GM18505 (cell line): ENCODE measurements around the gene SLC38A8.

Experiments used
- ATAC-seq: cut with Tn5 transposase; IDR thresholded peaks from one replicate; pipeline ENCODE4 v1.9.1; 2021; ENCODE audit not compliant: unreplicated experiment
- POLR2A ChIP-seq: IDR thresholded peaks from 4 replicates; pipeline ENCODE4 v1.6.1; 2011; ENCODE audit warnings: borderline replicate concordance; ENCODE audit not compliant: insufficient read depth, insufficient read length; ENCODE audit errors: extremely low read depth

Gene SLC38A8

GRCh38 chr16:84062734-84063640, 20.4 kb upstream of the SLC38A8 start:
- no peak for TF ChIP-seq POLR2A
- ATAC-seq = no peak

- TF ChIP-seq POLR2A = no peak
- ATAC-seq = no peak
Observed at GRCh38 chr16:84061236-84061819, 18.7 kb upstream of the SLC38A8 start.

GRCh38 chr16:84059946-84060901, 17.6 kb upstream of the SLC38A8 start:
- TF ChIP-seq POLR2A = no peak
- ATAC-seq = no peak

GRCh38 chr16:84059111-84059510, 16.5 kb upstream of the SLC38A8 start:
- no peak for TF ChIP-seq POLR2A
- no peak for ATAC-seq

- no peak for ATAC-seq
- no peak for TF ChIP-seq POLR2A
Observed at GRCh38 chr16:84058664-84059063, 16.1 kb upstream of the SLC38A8 start.

GRCh38 chr16:84058211-84058610, 15.6 kb upstream of the SLC38A8 start:
- TF ChIP-seq POLR2A = no peak
- no peak for ATAC-seq

GRCh38 chr16:84056933-84057332, 14.3 kb upstream of the SLC38A8 start:
- ATAC-seq = no peak
- TF ChIP-seq POLR2A = no peak

GRCh38 chr16:84055801-84056634, 13.4 kb upstream of the SLC38A8 start:
- TF ChIP-seq POLR2A = no peak
- ATAC-seq = no peak

- TF ChIP-seq POLR2A = no peak
- no peak for ATAC-seq
Observed at GRCh38 chr16:84055366-84055765, 12.8 kb upstream of the SLC38A8 start.

GRCh38 chr16:84054916-84055315, 12.3 kb upstream of the SLC38A8 start:
- ATAC-seq = no peak
- no peak for TF ChIP-seq POLR2A

GRCh38 chr16:84054271-84054670, 11.7 kb upstream of the SLC38A8 start:
- TF ChIP-seq POLR2A = no peak
- ATAC-seq = no peak

GRCh38 chr16:84053237-84053636, 10.6 kb upstream of the SLC38A8 start:
- no peak for ATAC-seq
- TF ChIP-seq POLR2A = no peak

GRCh38 chr16:84052071-84052622, 9.6 kb upstream of the SLC38A8 start:
- TF ChIP-seq POLR2A = no peak
- no peak for ATAC-seq

GRCh38 chr16:84050316-84050715, 7.7 kb upstream of the SLC38A8 start:
- ATAC-seq = no peak
- TF ChIP-seq POLR2A = no peak
